IMR-90 (cell line): ENCODE data around the gene CTSS. TPM values are rescaled to one million over a fixed set of nuclear protein-coding genes. Genes with fewer than 3 reads are reported as not detected.

Source experiments
- ATAC-seq: fragments of 200-7000 bp; cut with Tn5 transposase; 2 replicates; pipeline ENCODE4 v1.9.1; 2020; ENCODE audit warnings: low read depth, mild to moderate bottlenecking, moderate library complexity
- BruUV-seq: library from RNA; stranded (reverse); fragments of 400-500 nt; replicated peaks from 2 replicates; lab custom pipeline; 2021; lab: Mats Ljungman, UMichigan
- CTCF ChIA-PET: fragments of 300-600 bp; formaldehyde crosslinking; extraction: SDS; loops from one replicate; lab custom pipeline; 2021; ENCODE audit warnings: antibody characterized with exemption; lab: Yijun Ruan, JAX
- POLR2A ChIA-PET: fragments of 300-600 bp; sonication (Branson Sonifier 250); formaldehyde crosslinking; loops from one replicate; lab custom pipeline; 2022; ENCODE audit warnings: antibody characterized with exemption; ENCODE audit not compliant: unreplicated experiment; lab: Charles Lee
- DNase-seq: peaks from one replicate; pipeline ENCODE4 v3.0.0; 2013
- H2AFZ ChIP-seq: replicated peaks from 2 replicates; pipeline ENCODE3; 2013; ENCODE audit warnings: low read length, mild to moderate bottlenecking; ENCODE audit not compliant: poor library complexity
- H2AK5ac ChIP-seq: 2 replicates; pipeline ENCODE4 v1.6.1; 2013; ENCODE audit warnings: low read depth, low read length, inconsistent platforms
- H2AK9ac ChIP-seq: replicated peaks from 2 replicates; pipeline ENCODE3; 2013; ENCODE audit warnings: mild to moderate bottlenecking, low read depth, low read length, moderate library complexity; ENCODE audit not compliant: poor library complexity
- H2BK120ac ChIP-seq: 2 replicates; pipeline ENCODE4 v1.6.1; 2013; ENCODE audit warnings: low read depth, low read length, inconsistent platforms
- H2BK15ac ChIP-seq: 3 replicates; pipeline ENCODE4 v1.6.1; 2013; ENCODE audit warnings: low read depth, low read length, inconsistent platforms
- H2BK20ac ChIP-seq: 2 replicates; pipeline ENCODE4 v1.6.1; 2013; ENCODE audit warnings: low read depth, mild to moderate bottlenecking, inconsistent platforms, low read length, moderate library complexity
- H2BK5ac ChIP-seq: 2 replicates; pipeline ENCODE4 v1.6.1; 2013; ENCODE audit warnings: mild to moderate bottlenecking, low read depth, low read length, inconsistent platforms; ENCODE audit not compliant: poor library complexity, severe bottlenecking
- H3K14ac ChIP-seq: replicated peaks from 2 replicates; pipeline ENCODE4 v1.6.1; 2013; ENCODE audit warnings: low read depth, low read length, inconsistent platforms
- H3K18ac ChIP-seq: 2 replicates; pipeline ENCODE4 v1.6.1; 2013; ENCODE audit warnings: low read depth, low read length, control low read depth
- H3K23ac ChIP-seq: 2 replicates; pipeline ENCODE4 v1.6.1; 2013; ENCODE audit warnings: low read depth, low read length, inconsistent platforms
- H3K27ac ChIP-seq: 2 replicates; pipeline ENCODE4 v1.5.1; 2013; ENCODE audit warnings: mild to moderate bottlenecking, control low read depth, low read length; ENCODE audit not compliant: insufficient read depth
- H3K27me3 ChIP-seq: 2 replicates; pipeline ENCODE4 v1.6.1; 2013; ENCODE audit warnings: low read length; ENCODE audit not compliant: control insufficient read depth, insufficient read depth
- H3K36me3 ChIP-seq: 2 replicates; pipeline ENCODE4 v1.6.1; 2013; ENCODE audit warnings: low read length, mixed read lengths; ENCODE audit not compliant: control insufficient read depth, insufficient read depth
- H3K4ac ChIP-seq: 2 replicates; pipeline ENCODE4 v1.6.1; 2013; ENCODE audit warnings: low read depth, low read length, inconsistent platforms
- H3K4me1 ChIP-seq: 2 replicates; pipeline ENCODE4 v1.6.1; 2013; ENCODE audit warnings: low read length, mixed read lengths; ENCODE audit not compliant: control insufficient read depth, insufficient read depth
- H3K4me2 ChIP-seq: 2 replicates; pipeline ENCODE4 v1.6.1; 2013; ENCODE audit warnings: low read depth, mild to moderate bottlenecking, control low read depth, low read length, moderate library complexity
- H3K4me3 ChIP-seq: 2 replicates; pipeline ENCODE4 v1.5.1; 2013; ENCODE audit warnings: low read depth, mild to moderate bottlenecking, control low read depth, low read length, moderate library complexity; ENCODE audit not compliant: insufficient read depth
- H3K56ac ChIP-seq: 2 replicates; pipeline ENCODE4 v1.6.1; 2013; ENCODE audit warnings: low read length, inconsistent platforms; ENCODE audit not compliant: insufficient read depth; ENCODE audit errors: extremely low read depth
- H3K79me1 ChIP-seq, 2 experiments: 2 replicates each; pipeline ENCODE4 v1.6.1; 2013; ENCODE audit warnings: low read length in 2 of 2, inconsistent platforms in 1 of 2, low read depth in 1 of 2
- H3K9ac ChIP-seq: 2 replicates; pipeline ENCODE4 v1.6.1; 2013; ENCODE audit warnings: low read depth, low read length, control low read depth
- H3K9me1 ChIP-seq: 2 replicates; pipeline ENCODE4 v1.6.1; 2013; ENCODE audit warnings: low read length, inconsistent platforms; ENCODE audit not compliant: insufficient read depth
- H3K9me3 ChIP-seq: 2 replicates; pipeline ENCODE4 v1.6.1; 2013; ENCODE audit warnings: low read length; ENCODE audit not compliant: control insufficient read depth, insufficient read depth
- H4K20me1 ChIP-seq: 2 replicates; pipeline ENCODE4 v1.6.1; 2013; ENCODE audit warnings: low read length, inconsistent platforms; ENCODE audit not compliant: insufficient read depth
- H4K5ac ChIP-seq: 2 replicates; pipeline ENCODE4 v1.6.1; 2013; ENCODE audit warnings: mild to moderate bottlenecking, low read depth, low read length, control low read depth
- H4K8ac ChIP-seq, 2 experiments: 2 replicates each; pipeline ENCODE4 v1.6.1; 2013; ENCODE audit warnings: low read depth in 2 of 2, low read length in 2 of 2, control low read depth in 1 of 2, inconsistent platforms in 1 of 2
- H4K91ac ChIP-seq: 2 replicates; pipeline ENCODE4 v1.6.1; 2013; ENCODE audit warnings: low read depth, low read length, inconsistent platforms; ENCODE audit not compliant: insufficient read depth
- CHD1 ChIP-seq: IDR thresholded peaks from 2 replicates; pipeline ENCODE4 v1.6.1; 2012; ENCODE audit warnings: low read depth, low read length, improper control_type of control experiment
- MAFK ChIP-seq: IDR thresholded peaks from 2 replicates; pipeline ENCODE4 v1.6.1; 2012; ENCODE audit warnings: low read depth, low read length, improper control_type of control experiment
- RAD21 ChIP-seq: IDR thresholded peaks from 2 replicates; pipeline ENCODE4 v1.6.1; 2012; ENCODE audit warnings: low read length, improper control_type of control experiment
- RCOR1 ChIP-seq: IDR thresholded peaks from 2 replicates; pipeline ENCODE4 v1.6.1; 2012; ENCODE audit warnings: mild to moderate bottlenecking, low read length, improper control_type of control experiment; ENCODE audit not compliant: insufficient replicate concordance
- WGBS, 2 experiments: methylation state at CpG; one replicate each; pipeline versions ENCODE4 v1.1.5 to v1.1.7; 2013; ENCODE audit warnings: missing lambda C conversion rate in 2 of 2; ENCODE audit not compliant: insufficient read length in 1 of 2; ENCODE audit errors: extremely low coverage in 2 of 2; 5-methylcytosine and 5-hydroxymethylcytosine counted together
- dilution Hi-C: fragments of 300-500 bp; cut with HindIII; formaldehyde crosslinking; loops from one replicate; pipeline ENCODE4 v1.14.3; 2018; ENCODE audit warnings: low sequenced_read_pairs; ENCODE audit not compliant: unreplicated experiment
- in situ Hi-C: fragments of 300-500 bp; cut with MboI; formaldehyde crosslinking; loops from 3 replicates; pipeline ENCODE4 v1.14.3; 2019; ENCODE audit warnings: low sequenced_read_pairs, inconsistent platforms, mixed read lengths
- intact Hi-C: fragments of 100-400 bp; cut with micrococcal nuclease; formaldehyde crosslinking; loops from 2 replicates; pipeline ENCODE4 v1.10.0; 2022
- polyA plus RNA-seq, 3 experiments: library from polyadenylated mRNA; depleted of rRNA; stranded (reverse); fragments of >200 nt; gene quantifications; 2 replicates each; pipeline ENCODE4 v1.2.3, GENCODE V29; 2012; ENCODE audit warnings: low replicate concordance in 1 of 3
- total RNA-seq: library from RNA; depleted of rRNA; stranded (reverse); fragments of >200 nt; gene quantifications from 2 replicates; pipeline ENCODE4 v1.2.3, GENCODE V29; 2012
- TF ChIP-seq, protein P1 (sequence below): fragments of 150-350 bp; IDR thresholded peaks from 2 replicates; pipeline ENCODE4 v1.6.1; 2017; ENCODE audit warnings: mild to moderate bottlenecking, antibody characterized with exemption, low read length, low read depth
- TF ChIP-seq, protein P2 (sequence below): conservative IDR thresholded peaks from 2 replicates; pipeline ENCODE4 v1.5.1; 2012; ENCODE audit warnings: mild to moderate bottlenecking, low read depth, low read length, improper control_type of control experiment
- TF ChIP-seq, protein P3 (sequence below): fragments of 150-350 bp; IDR thresholded peaks from 2 replicates; pipeline ENCODE4 v1.6.1; 2016; ENCODE audit warnings: low read depth, mild to moderate bottlenecking, low read length, moderate library complexity, borderline replicate concordance

CTSS gene
- total and polyA plus RNA-seq, 2 of the 4 experiments (the other 2 are of a cell fraction): 0.18 to 0.48 TPM

DNA sequence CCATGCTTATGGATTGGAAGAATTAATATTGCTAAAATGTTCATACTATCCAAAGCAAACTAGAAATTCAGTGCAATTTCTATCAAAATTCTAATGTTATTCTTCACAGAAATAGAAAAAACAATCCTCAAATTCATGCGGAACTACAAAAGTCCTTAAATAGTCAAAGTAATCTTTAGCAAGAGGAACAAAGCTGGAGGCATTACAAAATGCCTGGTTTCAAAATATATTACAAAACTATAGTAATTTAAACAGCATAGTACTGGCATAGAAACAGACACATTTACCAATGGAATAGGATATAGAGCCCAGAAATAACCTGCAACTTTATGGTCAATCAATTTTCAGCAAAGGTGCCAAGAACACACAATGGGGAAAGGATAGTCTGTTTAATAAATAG, 3.8 kb downstream of the CTSS start:
- in situ Hi-C loops: no loop called here

More for the DNA sequence above, 3.8 kb downstream of the CTSS start:
- TF ChIP-seq, protein P1, sequence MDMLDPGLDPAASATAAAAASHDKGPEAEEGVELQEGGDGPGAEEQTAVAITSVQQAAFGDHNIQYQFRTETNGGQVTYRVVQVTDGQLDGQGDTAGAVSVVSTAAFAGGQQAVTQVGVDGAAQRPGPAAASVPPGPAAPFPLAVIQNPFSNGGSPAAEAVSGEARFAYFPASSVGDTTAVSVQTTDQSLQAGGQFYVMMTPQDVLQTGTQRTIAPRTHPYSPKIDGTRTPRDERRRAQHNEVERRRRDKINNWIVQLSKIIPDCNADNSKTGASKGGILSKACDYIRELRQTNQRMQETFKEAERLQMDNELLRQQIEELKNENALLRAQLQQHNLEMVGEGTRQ: no peak
- TF ChIP-seq, protein P2, sequence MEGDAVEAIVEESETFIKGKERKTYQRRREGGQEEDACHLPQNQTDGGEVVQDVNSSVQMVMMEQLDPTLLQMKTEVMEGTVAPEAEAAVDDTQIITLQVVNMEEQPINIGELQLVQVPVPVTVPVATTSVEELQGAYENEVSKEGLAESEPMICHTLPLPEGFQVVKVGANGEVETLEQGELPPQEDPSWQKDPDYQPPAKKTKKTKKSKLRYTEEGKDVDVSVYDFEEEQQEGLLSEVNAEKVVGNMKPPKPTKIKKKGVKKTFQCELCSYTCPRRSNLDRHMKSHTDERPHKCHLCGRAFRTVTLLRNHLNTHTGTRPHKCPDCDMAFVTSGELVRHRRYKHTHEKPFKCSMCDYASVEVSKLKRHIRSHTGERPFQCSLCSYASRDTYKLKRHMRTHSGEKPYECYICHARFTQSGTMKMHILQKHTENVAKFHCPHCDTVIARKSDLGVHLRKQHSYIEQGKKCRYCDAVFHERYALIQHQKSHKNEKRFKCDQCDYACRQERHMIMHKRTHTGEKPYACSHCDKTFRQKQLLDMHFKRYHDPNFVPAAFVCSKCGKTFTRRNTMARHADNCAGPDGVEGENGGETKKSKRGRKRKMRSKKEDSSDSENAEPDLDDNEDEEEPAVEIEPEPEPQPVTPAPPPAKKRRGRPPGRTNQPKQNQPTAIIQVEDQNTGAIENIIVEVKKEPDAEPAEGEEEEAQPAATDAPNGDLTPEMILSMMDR: no peak
- TF ChIP-seq RAD21 (no peak), MAFK (no peak), RCOR1 (no peak), CHD1 (no peak)
- TF ChIP-seq, protein P3, sequence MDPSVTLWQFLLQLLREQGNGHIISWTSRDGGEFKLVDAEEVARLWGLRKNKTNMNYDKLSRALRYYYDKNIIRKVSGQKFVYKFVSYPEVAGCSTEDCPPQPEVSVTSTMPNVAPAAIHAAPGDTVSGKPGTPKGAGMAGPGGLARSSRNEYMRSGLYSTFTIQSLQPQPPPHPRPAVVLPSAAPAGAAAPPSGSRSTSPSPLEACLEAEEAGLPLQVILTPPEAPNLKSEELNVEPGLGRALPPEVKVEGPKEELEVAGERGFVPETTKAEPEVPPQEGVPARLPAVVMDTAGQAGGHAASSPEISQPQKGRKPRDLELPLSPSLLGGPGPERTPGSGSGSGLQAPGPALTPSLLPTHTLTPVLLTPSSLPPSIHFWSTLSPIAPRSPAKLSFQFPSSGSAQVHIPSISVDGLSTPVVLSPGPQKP: no peak
- intact Hi-C loops: no loop called here
- Histone ChIP-seq H3K4me1 (peaks cover 11% of the 10 kb centered on the region), H2AK9ac (no peak overlapping the region), H2AFZ (no peak overlapping the region), H2BK20ac (no peak overlapping the region), H3K79me1 (no peaks in the 10 kb centered on the region), H3K4me3 (no peak overlapping the region), H4K91ac (no peak overlapping the region), H3K4ac (no peak overlapping the region), H3K27me3 (no peaks in the 10 kb centered on the region), H3K9me3 (peaks cover 3% of the 10 kb centered on the region), H2BK15ac (no peak overlapping the region), H3K23ac (no peak overlapping the region), H2BK5ac (no peak overlapping the region), H4K8ac (no peak overlapping the region), H3K18ac (no peak overlapping the region), H4K20me1 (no peaks in the 10 kb centered on the region; the same call in 1 of the 2 replicates), H3K9me1 (no peaks in the 10 kb centered on the region; the same call in 1 of the 2 replicates), H3K56ac (no peak overlapping the region), H2BK120ac (no peak overlapping the region), H2AK5ac (no peak overlapping the region), H3K36me3 (no peaks in the 10 kb centered on the region), H4K5ac (no peak overlapping the region), H3K9ac (no peak overlapping the region), H3K14ac (no peak overlapping the region), H3K27ac (no peak overlapping the region), H3K4me2 (no peak overlapping the region)
- dilution Hi-C loops: no loop called here
- ChIA-PET POLR2A (no interaction called here), CTCF (no interaction called here)
- no TSS peak for BruUV-seq
- no CpG with 5 or more reads among the region's 1 CpG for WGBS, 2 experiments
- no peak for DNase-seq
- ATAC-seq: no peak
